Erythroblast (primary cell): ENCODE data around the gene PTPRN2.

Experiments
- GATA1 ChIP-seq: IDR thresholded peaks from 2 replicates; pipeline ENCODE4 v1.6.1; 2011; ENCODE audit warnings: low read depth, mild to moderate bottlenecking, control low read depth, low read length, moderate library complexity
- POLR2A ChIP-seq: IDR thresholded peaks from 2 replicates; pipeline ENCODE4 v1.6.1; 2011; ENCODE audit warnings: mild to moderate bottlenecking, low read length

GRCh38 chr7:158536871-158537515 lies 50.6 kb downstream of the PTPRN2 start:
- TF ChIP-seq POLR2A: no peak
- TF ChIP-seq GATA1: no peak
